GM12878 (cell line): ENCODE results near the gene GMDS. TPM values are rescaled to one million over a fixed set of nuclear protein-coding genes. Genes with fewer than 3 reads are reported as not detected.

Experiments
- ATAC-seq: fragments of 200-7000 bp; cut with Tn5 transposase; 3 replicates; pipeline ENCODE4 v1.9.1; 2020; ENCODE audit warnings: mild to moderate bottlenecking, moderate library complexity
- BruUV-seq: library from RNA; stranded (reverse); fragments of 400-500 nt; replicated peaks from 2 replicates; lab custom pipeline; 2021; lab: Mats Ljungman, UMichigan
- CTCF ChIA-PET: fragments of 300-600 bp; sonication (Branson Sonifier 250); formaldehyde crosslinking; extraction: SDS; loops from one replicate; lab custom pipeline; 2021; ENCODE audit warnings: inconsistent platforms; lab: Yijun Ruan, JAX
- POLR2A ChIA-PET: fragments of 350-600 bp; formaldehyde crosslinking; extraction: SDS; loops from one replicate; lab custom pipeline; 2021; ENCODE audit warnings: inconsistent platforms; lab: Charles Lee
- RAD21 ChIA-PET: fragments of 300-600 bp; sonication (Branson Sonifier 250); formaldehyde crosslinking; loops from one replicate; lab custom pipeline; 2023; ENCODE audit warnings: antibody characterized with exemption; ENCODE audit not compliant: unreplicated experiment; lab: Charles Lee
- SMC1A ChIA-PET: fragments of 300-600 bp; sonication (Branson Sonifier 250); formaldehyde crosslinking; loops from one replicate; lab custom pipeline; 2023; ENCODE audit not compliant: unreplicated experiment, uncharacterized antibody; lab: Charles Lee
- DNase-seq: peaks from one replicate; pipeline ENCODE4 v3.0.0-alpha.2; 2011; ENCODE audit warnings: low read depth, low spot score
- FAIRE-seq: peaks from 3 replicates; lab custom pipeline; 2011; peaks lifted over from hg19 to GRCh38; lab: Jason Lieb, UNC
- H2AFZ ChIP-seq: 2 replicates; pipeline ENCODE4 v1.6.0; 2011; ENCODE audit warnings: low read depth, low read length, control low read depth; ENCODE audit not compliant: control insufficient read depth
- H3K27ac ChIP-seq: 2 replicates; pipeline ENCODE4 v1.5.1; 2011; ENCODE audit warnings: control low read depth; ENCODE audit not compliant: control insufficient read depth, insufficient read depth
- H3K27me3 ChIP-seq, 2 experiments: replicated peaks in 1 of 2; 2 replicates each; pipeline versions ENCODE4 v1.6.0 to v1.6.1; 2011; ENCODE audit warnings: low read length in 1 of 2; ENCODE audit not compliant: control insufficient read depth in 2 of 2, insufficient read depth in 2 of 2
- H3K36me3 ChIP-seq, 2 experiments: 2 replicates each; pipeline ENCODE4 v1.5.1; 2011; ENCODE audit warnings: low read length in 1 of 2; ENCODE audit not compliant: control insufficient read depth in 2 of 2, insufficient read depth in 2 of 2
- H3K4me1 ChIP-seq: 2 replicates; pipeline ENCODE4 v1.6.1; 2011; ENCODE audit warnings: mild to moderate bottlenecking, low read length, moderate library complexity, mixed read lengths; ENCODE audit not compliant: control insufficient read depth, insufficient read depth
- H3K4me2 ChIP-seq: 2 replicates; pipeline ENCODE4 v1.6.0; 2011; ENCODE audit warnings: control low read depth; ENCODE audit not compliant: control insufficient read depth, insufficient read depth
- H3K4me3 ChIP-seq: fragments of 200-600 bp; sonication (generic); 2 replicates; pipeline ENCODE4 v1.5.1; 2016
- H3K79me2 ChIP-seq: 2 replicates; pipeline ENCODE4 v1.6.0; 2011; ENCODE audit warnings: low read length; ENCODE audit not compliant: control insufficient read depth, insufficient read depth
- H3K9ac ChIP-seq: 2 replicates; pipeline ENCODE4 v1.8.0; 2011; ENCODE audit warnings: low read length, control low read depth, mixed read lengths; ENCODE audit not compliant: control insufficient read depth, insufficient read depth
- H3K9me3 ChIP-seq: replicated peaks from 3 replicates; pipeline ENCODE4 v1.5.1; 2011; ENCODE audit warnings: mild to moderate bottlenecking, low read length; ENCODE audit not compliant: control insufficient read depth, insufficient read depth
- H4K20me1 ChIP-seq: 2 replicates; pipeline ENCODE4 v1.6.0; 2011; ENCODE audit not compliant: control insufficient read depth, insufficient read depth
- BRCA1 ChIP-seq: IDR thresholded peaks from 2 replicates; pipeline ENCODE4 v1.6.1; 2011; ENCODE audit warnings: low read depth, low read length, improper control_type of control experiment
- CBX3 ChIP-seq: fragments of 200-600 bp; sonication (generic); IDR thresholded peaks from 2 replicates; pipeline ENCODE4 v1.6.1; 2016; ENCODE audit warnings: low read depth, borderline replicate concordance
- CUX1 ChIP-seq: IDR thresholded peaks from 2 replicates; pipeline ENCODE4 v1.6.1; 2012; ENCODE audit warnings: improper control_type of control experiment, low read depth, low read length; ENCODE audit not compliant: insufficient replicate concordance
- EP300 ChIP-seq, 2 experiments: fragments of 150-350 bp in 1 of 2; IDR thresholded peaks; 2 replicates each; pipeline ENCODE4 v1.6.1; 2011 to 2012; ENCODE audit warnings: low read depth in 2 of 2, low read length in 2 of 2, borderline replicate concordance in 1 of 2, improper control_type of control experiment in 1 of 2, inconsistent platforms in 1 of 2; ENCODE audit not compliant: control insufficient read depth in 1 of 2
- JUNB ChIP-seq: IDR thresholded peaks from 2 replicates; pipeline ENCODE4 v1.6.1; 2016; ENCODE audit warnings: antibody characterized with exemption, mild to moderate bottlenecking
- NFIC ChIP-seq: IDR thresholded peaks from 2 replicates; pipeline ENCODE4 v1.6.1; 2012; ENCODE audit warnings: low read depth, mild to moderate bottlenecking, inconsistent platforms, low read length, moderate library complexity
- NR2C1 ChIP-seq: fragments of 450-650 bp; IDR thresholded peaks from 2 replicates; pipeline ENCODE4 v1.6.1; 2017; ENCODE audit warnings: antibody characterized with exemption, mild to moderate bottlenecking, moderate library complexity
- RB1 ChIP-seq: fragments of 450-650 bp; formaldehyde crosslinking; IDR thresholded peaks from 2 replicates; pipeline ENCODE4 v1.6.1; 2017; ENCODE audit warnings: mild to moderate bottlenecking, borderline replicate concordance
- RCOR1 ChIP-seq: conservative IDR thresholded peaks from 2 replicates; pipeline ENCODE4 v1.6.1; 2012; ENCODE audit warnings: low read depth, low read length, improper control_type of control experiment
- SMARCA5 ChIP-seq: fragments of 450-650 bp; IDR thresholded peaks from 2 replicates; pipeline ENCODE4 v1.6.1; 2017; ENCODE audit warnings: mild to moderate bottlenecking
- SPI1 ChIP-seq: IDR thresholded peaks from 2 replicates; pipeline ENCODE4 v1.6.1; 2011; ENCODE audit warnings: low read depth, mild to moderate bottlenecking, low read length, moderate library complexity, borderline replicate concordance; ENCODE audit not compliant: insufficient read depth
- STAT1 ChIP-seq: fragments of 450-650 bp; conservative IDR thresholded peaks from 2 replicates; pipeline ENCODE4 v1.6.1; 2014; ENCODE audit warnings: antibody characterized with exemption, mild to moderate bottlenecking
- USF2 ChIP-seq: IDR thresholded peaks from 2 replicates; pipeline ENCODE4 v1.6.1; 2011; ENCODE audit warnings: low read depth, low read length, improper control_type of control experiment, borderline replicate concordance
- WRNIP1 ChIP-seq: IDR thresholded peaks from 2 replicates; pipeline ENCODE4 v1.6.1; 2011; ENCODE audit warnings: low read depth, low read length, improper control_type of control experiment, borderline replicate concordance
- ZBTB11 ChIP-seq: fragments of 450-650 bp; formaldehyde crosslinking; IDR thresholded peaks from 2 replicates; pipeline ENCODE4 v1.5.0; 2022; ENCODE audit warnings: mild to moderate bottlenecking, missing genetic modification characterization
- ZZZ3 ChIP-seq: IDR thresholded peaks from 2 replicates; pipeline ENCODE4 v1.6.1; 2011; ENCODE audit warnings: low read depth; ENCODE audit not compliant: control insufficient read depth, insufficient read length
- WGBS: methylation state at CpG from one replicate; pipeline ENCODE4 v1.1.6; 2016; ENCODE audit warnings: low lambda C conversion rate; ENCODE audit not compliant: insufficient replicate concordance, insufficient coverage; ENCODE audit errors: missing lambda C conversion rate; 5-methylcytosine and 5-hydroxymethylcytosine counted together
- in situ Hi-C: fragments of 300-500 bp; cut with MboI; formaldehyde crosslinking; loops from 9 replicates; pipeline ENCODE4 v1.14.3; 2018; ENCODE audit warnings: mixed read lengths
- intact Hi-C: fragments of 100-400 bp; cut with micrococcal nuclease; formaldehyde crosslinking; loops from one replicate; pipeline ENCODE4 v1.14.2; 2022; ENCODE audit not compliant: unreplicated experiment
- polyA plus RNA-seq, 11 experiments: library from polyadenylated mRNA; depleted of rRNA in 4 of 11; unstranded in 6 of 11; stranded (reverse) in 5 of 11; fragments of >200 nt; fragmentation: Nextera tagmentation in 4 of 11; fragmentation: Illumina TruSeq in 1 of 11; extraction: Ambion mirVana in 4 of 11; extraction: Trizol in 1 of 11; gene quantifications; 1 replicate in 1 of 11; 2 replicates in 10 of 11; pipeline versions ENCODE4 v1.2.1 to v1.2.3, GENCODE V29; 2011 to 2016; ENCODE audit warnings: inconsistent platforms in 2 of 11, missing spikeins in 2 of 11, low read depth in 1 of 11
- total RNA-seq, 4 experiments: library from RNA; depleted of rRNA in 3 of 4; stranded (reverse); fragments of >200 nt in 3 of 4; fragmentation: Illumina TruSeq in 1 of 4; extraction: Trizol in 1 of 4; gene quantifications; 2 replicates each; pipeline versions ENCODE4 v1.2.1 to v1.2.3, GENCODE V29; 2013 to 2021

The GMDS gene
- total and polyA plus RNA-seq, 10 of the 15 experiments (the other 5 are each of a cell fraction or from before 2014, with no cell fraction given), result 0.61 to 53.8 (median 29.3) TPM

- Histone ChIP-seq H3K9me3 (no peaks in the 10 kb centered on the region), H3K27me3 (no peaks in the 10 kb centered on the region), H3K4me1 (peaks cover 4% of the 10 kb centered on the region; the same call in 1 of the 2 replicates), H3K79me2 (no peaks in the 10 kb centered on the region), H2AFZ (no peak overlapping the region), H3K9ac (no peak overlapping the region), H3K4me3 (no peak overlapping the region), H4K20me1 (no peaks in the 10 kb centered on the region), H3K27ac (no peak overlapping the region), H3K36me3 (no peaks in the 10 kb centered on the region; a peak in 1 of 4 replicates), H3K4me2 (no peak overlapping the region)
- WGBS, result 89% methylated on average over 6 of the region's 6 CpGs
- DNase-seq (no peak), FAIRE-seq (no peak), ATAC-seq (0 out of 3 replicates have a peak, but pooled peaks have one; percentile 29)
- no TSS peak for BruUV-seq
- SMC1A ChIA-PET, result interaction anchor here (0.7 to 1.2 kb wide), 2 partner anchors 35 to 352 kb away, joined by 3 read pairs; no protein-coding TSS in a partner anchor
- intact Hi-C loops (no loop called here), in situ Hi-C loops (no loop called here)
- RAD21 ChIA-PET, result no interaction called here
- CTCF ChIA-PET, result no interaction called here
- POLR2A ChIA-PET, result no interaction called here
- no peak for TF ChIP-seq STAT1
- no peak for TF ChIP-seq CBX3
- no peak for TF ChIP-seq BRCA1
- no peak for TF ChIP-seq ZBTB11 (CRISPR knock-in tag)
- no peak for TF ChIP-seq CUX1
- no peak for TF ChIP-seq RB1
- no peak for TF ChIP-seq SPI1
- no peak for TF ChIP-seq EP300 (IDR thresholded peaks at IDR 0.05; ENCODE audit: borderline replicate concordance in 1 of 2, control insufficient read depth in 1 of 2, low read depth in 2 of 2, low read length in 2 of 2)
- no peak for TF ChIP-seq WRNIP1
- TF ChIP-seq ZZZ3, result no peak
- TF ChIP-seq RCOR1, result no peak
- TF ChIP-seq SMARCA5, result no peak
- no peak for TF ChIP-seq USF2
- no peak for TF ChIP-seq NFIC
- no peak for TF ChIP-seq NR2C1
- TF ChIP-seq JUNB, result no peak
Observed at GRCh38 chr6:1763404-1763803, 482.0 kb downstream of the GMDS start.
